ENCODE results near the gene GNG4.

Gene GNG4

DNA sequence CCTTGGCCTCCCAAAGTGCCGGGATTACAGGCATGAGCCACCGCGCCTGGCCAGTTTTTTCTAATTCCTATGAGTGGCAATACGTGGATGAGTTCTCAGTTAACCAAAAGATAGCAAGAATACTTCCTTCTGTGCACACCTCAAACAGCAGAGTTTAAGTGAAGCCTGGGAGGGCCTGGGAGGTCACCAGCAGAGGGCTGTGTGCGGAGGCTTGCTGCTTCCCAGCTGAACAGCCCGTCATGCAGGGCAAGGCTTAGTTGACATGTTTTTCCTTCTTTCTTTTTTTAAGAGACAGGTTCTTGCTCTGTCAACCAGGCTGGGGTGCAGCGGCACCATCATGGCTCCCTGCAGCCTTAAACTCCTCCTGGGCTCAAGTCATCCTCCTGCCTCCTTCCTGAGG lies 17.8 kb downstream of the GNG4 start:
- Histone ChIP-seq H3K79me2 (ENCODE audit: low read length) (no peaks in the 10 kb centered on the region), H3K4me3 (ENCODE audit: low read length) (no peak overlapping the region)

DNA sequence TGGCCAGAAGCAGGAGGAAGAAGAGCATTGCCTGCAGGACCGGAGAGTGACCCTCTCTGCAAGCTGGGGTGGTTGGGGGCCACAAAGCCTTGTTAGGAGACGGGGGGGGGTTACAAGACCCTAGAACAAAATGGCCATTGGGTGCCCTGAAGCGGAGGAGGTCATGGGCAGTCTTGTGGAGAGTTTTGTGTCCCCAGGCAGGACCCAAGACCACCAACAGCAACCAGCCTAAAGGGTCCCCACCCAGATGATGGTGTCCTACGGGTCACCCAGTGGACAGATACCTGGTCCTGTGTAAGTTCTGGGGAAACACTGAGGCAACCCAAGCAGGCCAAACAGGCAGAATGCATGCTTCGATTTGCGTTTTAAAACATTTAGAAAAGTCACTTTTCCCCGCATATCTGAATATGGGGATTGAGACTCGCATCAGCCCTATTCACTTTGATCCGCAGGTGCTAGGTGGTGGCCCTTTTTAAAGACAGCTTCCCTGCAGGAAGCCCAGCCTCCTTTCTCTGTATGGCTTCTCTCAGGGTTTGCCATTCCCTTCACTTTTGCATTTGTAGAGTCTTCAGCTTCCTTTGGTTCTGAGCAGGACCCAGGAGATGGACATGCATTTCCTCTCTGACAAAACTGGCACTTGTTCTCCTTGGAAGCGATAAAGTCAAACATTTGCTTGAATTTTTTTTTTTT lies 21.1 kb downstream of the GNG4 start:
- Histone ChIP-seq H3K79me2 (ENCODE audit: low read length) (no peaks in the 10 kb centered on the region), H3K4me1 (ENCODE audit: low read length) (peaks cover 12% of the 10 kb centered on the region), H3K36me3 (replicated peaks; ENCODE audit: low read depth, low read length) (no peaks in the 10 kb centered on the region), H4K20me1 (ENCODE audit: insufficient read depth, low read length) (no peaks in the 10 kb centered on the region; the same call in 1 of the 2 replicates), H3K4me2 (ENCODE audit: low read length) (no peak overlapping the region), H3K27me3 (ENCODE audit: low read depth, low read length) (peaks cover 61% of the 10 kb centered on the region), H3K9me3 (ENCODE audit: insufficient read depth, low read length) (no peaks in the 10 kb centered on the region), H3K9ac (ENCODE audit: low read length) (no peak overlapping the region), H3K4me3 (ENCODE audit: low read length) (no peak overlapping the region), H2AFZ (ENCODE audit: low read depth, low read length) (no peak overlapping the region), H3K27ac (ENCODE audit: low read length) (no peak overlapping the region)
- TF ChIP-seq, protein P1, sequence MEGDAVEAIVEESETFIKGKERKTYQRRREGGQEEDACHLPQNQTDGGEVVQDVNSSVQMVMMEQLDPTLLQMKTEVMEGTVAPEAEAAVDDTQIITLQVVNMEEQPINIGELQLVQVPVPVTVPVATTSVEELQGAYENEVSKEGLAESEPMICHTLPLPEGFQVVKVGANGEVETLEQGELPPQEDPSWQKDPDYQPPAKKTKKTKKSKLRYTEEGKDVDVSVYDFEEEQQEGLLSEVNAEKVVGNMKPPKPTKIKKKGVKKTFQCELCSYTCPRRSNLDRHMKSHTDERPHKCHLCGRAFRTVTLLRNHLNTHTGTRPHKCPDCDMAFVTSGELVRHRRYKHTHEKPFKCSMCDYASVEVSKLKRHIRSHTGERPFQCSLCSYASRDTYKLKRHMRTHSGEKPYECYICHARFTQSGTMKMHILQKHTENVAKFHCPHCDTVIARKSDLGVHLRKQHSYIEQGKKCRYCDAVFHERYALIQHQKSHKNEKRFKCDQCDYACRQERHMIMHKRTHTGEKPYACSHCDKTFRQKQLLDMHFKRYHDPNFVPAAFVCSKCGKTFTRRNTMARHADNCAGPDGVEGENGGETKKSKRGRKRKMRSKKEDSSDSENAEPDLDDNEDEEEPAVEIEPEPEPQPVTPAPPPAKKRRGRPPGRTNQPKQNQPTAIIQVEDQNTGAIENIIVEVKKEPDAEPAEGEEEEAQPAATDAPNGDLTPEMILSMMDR (IDR thresholded peaks at IDR 0.05; ENCODE audit: low read depth, low read length), result no peak

More for the DNA sequence above, 17.8 kb downstream of the GNG4 start:
- Histone ChIP-seq H3K27me3 (ENCODE audit: low read depth, low read length) (peaks cover 57% of the 10 kb centered on the region), H3K9ac (ENCODE audit: low read length) (no peak overlapping the region), H3K36me3 (replicated peaks; ENCODE audit: low read depth, low read length) (no peaks in the 10 kb centered on the region), H3K4me2 (ENCODE audit: low read length) (no peak overlapping the region), H3K9me3 (ENCODE audit: insufficient read depth, low read length) (no peaks in the 10 kb centered on the region), H3K27ac (ENCODE audit: low read length) (no peak overlapping the region), H3K4me1 (ENCODE audit: low read length) (peaks cover 12% of the 10 kb centered on the region), H2AFZ (ENCODE audit: low read depth, low read length) (no peak overlapping the region), H4K20me1 (ENCODE audit: insufficient read depth, low read length) (no peaks in the 10 kb centered on the region; the same call in 1 of the 2 replicates)
- TF ChIP-seq, protein P1 (IDR thresholded peaks at IDR 0.05; ENCODE audit: low read depth, low read length), result 0 out of 2 replicates have a peak, but pooled peaks have one; percentile 12
- no peak for TF ChIP-seq EZH2phosphoT487 (IDR thresholded peaks at IDR 0.05; ENCODE audit: low read depth)

DNA sequence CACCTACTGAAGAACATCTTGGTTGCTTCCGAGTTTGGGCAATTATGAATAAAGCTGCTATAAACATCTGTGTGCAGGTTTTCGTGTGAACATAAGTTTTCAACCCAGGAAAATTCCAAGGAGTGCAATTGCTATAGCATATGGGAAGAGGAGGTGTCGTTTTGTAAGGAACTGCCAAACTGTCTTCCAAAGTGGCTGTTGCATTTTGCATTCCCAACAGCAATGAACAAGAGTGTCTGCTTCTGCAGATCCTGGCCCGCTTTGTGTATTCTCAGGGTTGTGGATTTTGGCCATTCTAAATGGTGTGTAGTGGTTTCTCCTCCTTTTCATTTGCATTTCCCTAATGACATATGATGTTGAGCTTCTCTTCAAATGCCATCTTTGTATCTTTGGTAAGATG lies 23.8 kb downstream of the GNG4 start:
- no peaks in the 10 kb centered on the region for H3K4me1 ChIP-seq (ENCODE audit: low read length)
- H3K4me2 ChIP-seq (ENCODE audit: low read length), result no peak overlapping the region
- no peak for TF ChIP-seq EZH2phosphoT487 (IDR thresholded peaks at IDR 0.05; ENCODE audit: low read depth)
- TF ChIP-seq, protein P1 (IDR thresholded peaks at IDR 0.05; ENCODE audit: low read depth, low read length), result no peak
- no peak overlapping the region for H3K4me3 ChIP-seq (ENCODE audit: low read length)
- no peaks in the 10 kb centered on the region for H4K20me1 ChIP-seq (ENCODE audit: insufficient read depth, low read length)
- H3K9ac ChIP-seq (ENCODE audit: low read length), result no peak overlapping the region
- H3K79me2 ChIP-seq (ENCODE audit: low read length), result no peaks in the 10 kb centered on the region
- H3K27me3 ChIP-seq (ENCODE audit: low read depth, low read length), result peaks cover 41% of the 10 kb centered on the region
- H3K36me3 ChIP-seq (replicated peaks; ENCODE audit: low read depth, low read length), result no peaks in the 10 kb centered on the region
- no peak overlapping the region for H2AFZ ChIP-seq (ENCODE audit: low read depth, low read length)
- H3K27ac ChIP-seq (ENCODE audit: low read length), result no peak overlapping the region
- no peaks in the 10 kb centered on the region for H3K9me3 ChIP-seq (ENCODE audit: insufficient read depth, low read length)

DNA sequence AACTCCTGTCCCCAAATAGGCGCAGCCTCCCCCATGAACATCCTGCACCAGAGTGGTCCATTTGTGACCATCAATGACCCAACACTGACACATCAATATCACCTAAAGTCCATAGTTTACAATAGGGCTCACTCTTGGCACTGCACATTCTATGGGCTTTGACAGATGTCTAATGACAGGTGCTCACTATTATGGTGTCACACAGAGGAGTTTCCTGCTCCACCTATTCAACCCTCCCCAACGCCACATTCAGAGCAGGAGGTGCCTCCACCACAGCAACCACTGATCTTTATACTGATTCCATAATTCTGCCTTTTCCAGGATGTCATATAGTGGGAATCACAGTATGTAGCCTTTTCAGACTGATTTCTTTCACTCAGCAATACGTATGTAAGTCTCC lies 24.2 kb downstream of the GNG4 start:
- H3K4me3 ChIP-seq (ENCODE audit: low read length), result no peak overlapping the region
- no peak overlapping the region for H3K27ac ChIP-seq (ENCODE audit: low read length)
- TF ChIP-seq, protein P1 (IDR thresholded peaks at IDR 0.05; ENCODE audit: low read depth, low read length), result no peak
- TF ChIP-seq EZH2phosphoT487 (IDR thresholded peaks at IDR 0.05; ENCODE audit: low read depth), result no peak
- H3K27me3 ChIP-seq (ENCODE audit: low read depth, low read length), result peaks cover 37% of the 10 kb centered on the region
- H3K4me2 ChIP-seq (ENCODE audit: low read length), result no peak overlapping the region
- no peak overlapping the region for H2AFZ ChIP-seq (ENCODE audit: low read depth, low read length)
- H3K36me3 ChIP-seq (replicated peaks; ENCODE audit: low read depth, low read length), result no peaks in the 10 kb centered on the region
- no peaks in the 10 kb centered on the region for H3K4me1 ChIP-seq (ENCODE audit: low read length)
- no peaks in the 10 kb centered on the region for H4K20me1 ChIP-seq (ENCODE audit: insufficient read depth, low read length)
- no peaks in the 10 kb centered on the region for H3K9me3 ChIP-seq (ENCODE audit: insufficient read depth, low read length)
- no peaks in the 10 kb centered on the region for H3K79me2 ChIP-seq (ENCODE audit: low read length)
- no peak overlapping the region for H3K9ac ChIP-seq (ENCODE audit: low read length)

Data from OCI-LY3 (cell line).